Measurements from ENCODE around the gene DDAH1. TPM values are rescaled to one million over a fixed set of nuclear protein-coding genes. Genes with fewer than 3 reads are reported as not detected.
"Not testable (repeated sequence)": the region's sequence is repeated elsewhere in the genome, so short reads cannot be mapped to it uniquely, and the experiment has no call there.

DDAH1 gene
- total RNA-seq, 1 experiment from 2014 or later: 34.3 TPM

- no peak for DNase-seq (ENCODE audit: extremely low read depth, low read depth)
Observed at GRCh38 chr1:85471558-85471957, 6.6 kb upstream of the DDAH1 start.

GRCh38 chr1:85470130-85470529 is 5.2 kb upstream of the DDAH1 start:
- not testable (repeated sequence) for DNase-seq (ENCODE audit: extremely low read depth, low read depth)

- no peak for DNase-seq (ENCODE audit: extremely low read depth, low read depth)
Observed at GRCh38 chr1:85467929-85468540, 3.1 kb upstream of the DDAH1 start.

GRCh38 chr1:85467036-85467435 is 2.1 kb upstream of the DDAH1 start:
- DNase-seq (ENCODE audit: extremely low read depth, low read depth): no peak

- no peak for DNase-seq (ENCODE audit: extremely low read depth, low read depth)
Observed at GRCh38 chr1:85465786-85466134, 801 bp upstream of the DDAH1 start.

GRCh38 chr1:85464497-85465098 is 361 bp downstream of the DDAH1 start:
- DNase-seq (ENCODE audit: extremely low read depth, low read depth): peak; percentile 12

GRCh38 chr1:85463731-85464496 is 1.0 kb downstream of the DDAH1 start:
- DNase-seq (ENCODE audit: extremely low read depth, low read depth): no peak

- DNase-seq (ENCODE audit: extremely low read depth, low read depth): no peak
Observed at GRCh38 chr1:85462931-85463649, 1.9 kb downstream of the DDAH1 start.

GRCh38 chr1:85461216-85461918 is 3.6 kb downstream of the DDAH1 start:
- DNase-seq (ENCODE audit: extremely low read depth, low read depth): no peak

GRCh38 chr1:85460555-85461088 is 4.3 kb downstream of the DDAH1 start:
- no peak for DNase-seq (ENCODE audit: extremely low read depth, low read depth)

- DNase-seq (ENCODE audit: extremely low read depth, low read depth): no peak
Observed at GRCh38 chr1:85459290-85459689, 5.7 kb downstream of the DDAH1 start.

GRCh38 chr1:85454214-85454613 is 10.7 kb downstream of the DDAH1 start:
- no peak for DNase-seq (ENCODE audit: extremely low read depth, low read depth)

GRCh38 chr1:85453640-85454194 is 11.2 kb downstream of the DDAH1 start:
- no peak for DNase-seq (ENCODE audit: extremely low read depth, low read depth)

GRCh38 chr1:85452948-85453347 is 12.0 kb downstream of the DDAH1 start:
- no peak for DNase-seq (ENCODE audit: extremely low read depth, low read depth)

GRCh38 chr1:85451236-85451830 is 13.6 kb downstream of the DDAH1 start:
- DNase-seq (ENCODE audit: extremely low read depth, low read depth): no peak

GRCh38 chr1:85450832-85451231 is 14.1 kb downstream of the DDAH1 start:
- DNase-seq (ENCODE audit: extremely low read depth, low read depth): no peak

GRCh38 chr1:85449356-85449755 is 15.6 kb downstream of the DDAH1 start:
- no peak for DNase-seq (ENCODE audit: extremely low read depth, low read depth)

GRCh38 chr1:85448358-85448757 is 16.6 kb downstream of the DDAH1 start:
- DNase-seq (ENCODE audit: extremely low read depth, low read depth): no peak

- no peak for DNase-seq (ENCODE audit: extremely low read depth, low read depth)
Observed at GRCh38 chr1:85447006-85447943, 17.7 kb downstream of the DDAH1 start.
